GM19438 (cell line): ENCODE measurements around the gene C5AR2.
"Not testable (repeated sequence)": the region's sequence is repeated elsewhere in the genome, so short reads cannot be mapped to it uniquely, and the experiment has no call there.

Experiments used
- ATAC-seq: cut with Tn5 transposase; IDR thresholded peaks from one replicate; pipeline ENCODE4 v1.9.1; 2021; ENCODE audit warnings: low read depth; ENCODE audit not compliant: unreplicated experiment

C5AR2 gene

GRCh38 chr19:47381653-47382279, 49.8 kb downstream of the C5AR2 start:
- no peak for ATAC-seq

GRCh38 chr19:47383890-47384289, 51.9 kb downstream of the C5AR2 start:
- not testable (repeated sequence) for ATAC-seq

- not testable (repeated sequence) for ATAC-seq
Measured at GRCh38 chr19:47384533-47384932, 52.6 kb downstream of the C5AR2 start.

- ATAC-seq = not testable (repeated sequence)
Measured at GRCh38 chr19:47386582-47386981, 54.6 kb downstream of the C5AR2 start.

GRCh38 chr19:47387623-47388022, 55.6 kb downstream of the C5AR2 start:
- ATAC-seq = not testable (repeated sequence)

GRCh38 chr19:47388721-47389120, 56.7 kb downstream of the C5AR2 start:
- not testable (repeated sequence) for ATAC-seq

GRCh38 chr19:47389150-47389556, 57.2 kb downstream of the C5AR2 start:
- ATAC-seq = no peak

- ATAC-seq = no peak
Measured at GRCh38 chr19:47390533-47391488, 58.8 kb downstream of the C5AR2 start.

GRCh38 chr19:47391510-47392223, 59.7 kb downstream of the C5AR2 start:
- ATAC-seq = no peak
